ENCODE measurements around the gene C6orf132.

Gene C6orf132

DNA sequence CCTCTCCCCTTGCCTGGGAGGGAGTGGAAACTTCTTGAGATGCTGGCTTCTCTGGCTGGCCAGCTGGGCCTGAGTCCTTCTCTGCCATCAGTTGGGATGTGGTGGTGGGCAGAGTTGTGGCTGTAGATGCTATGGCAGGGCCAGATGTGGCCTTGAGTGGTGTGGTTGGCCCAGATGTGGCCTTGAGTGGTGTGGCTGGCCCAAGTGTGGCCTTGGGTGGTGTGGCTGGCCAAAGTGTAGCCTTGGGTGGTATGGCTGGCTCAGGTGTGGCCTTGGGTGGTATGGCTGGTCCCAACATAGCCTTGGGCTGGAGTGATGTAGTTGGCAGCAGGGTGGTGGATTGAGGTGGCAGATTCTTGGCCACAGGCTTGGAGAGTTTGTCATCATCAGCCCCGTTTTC, 36.7 kb downstream of the C6orf132 start:
- DNase-seq (ENCODE audit: low spot score) = no peak

DNA sequence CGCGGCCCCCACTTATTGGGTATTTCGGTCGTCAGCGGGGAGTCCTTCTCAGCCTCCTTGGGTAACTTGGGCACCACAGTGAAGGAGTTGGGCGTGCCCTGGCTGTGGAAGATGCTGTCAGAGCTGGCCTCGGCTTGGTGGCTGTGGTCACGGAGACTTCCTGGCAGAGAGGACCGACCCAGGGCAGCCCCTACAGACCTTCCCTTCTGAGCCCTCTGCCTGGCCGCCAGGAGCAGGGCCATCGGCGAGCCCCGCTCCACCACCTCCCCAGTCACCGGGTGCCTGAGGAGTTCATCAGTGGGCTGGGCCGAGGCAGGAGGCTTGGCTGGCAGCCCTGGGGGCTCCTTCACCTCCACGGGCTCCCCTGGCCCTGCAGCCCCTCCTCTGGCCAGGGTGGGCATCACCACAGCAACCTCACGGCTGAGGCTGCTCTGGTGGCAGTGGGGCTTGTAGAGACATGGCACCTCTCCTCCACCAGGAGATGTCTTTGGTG, 37.2 kb downstream of the C6orf132 start:
- no peak for DNase-seq (ENCODE audit: low spot score)

- DNase-seq (ENCODE audit: low spot score) = no peak
These were observed 37.7 kb downstream of the C6orf132 start for GRCh38 chr6:42104804-42105125.

DNA sequence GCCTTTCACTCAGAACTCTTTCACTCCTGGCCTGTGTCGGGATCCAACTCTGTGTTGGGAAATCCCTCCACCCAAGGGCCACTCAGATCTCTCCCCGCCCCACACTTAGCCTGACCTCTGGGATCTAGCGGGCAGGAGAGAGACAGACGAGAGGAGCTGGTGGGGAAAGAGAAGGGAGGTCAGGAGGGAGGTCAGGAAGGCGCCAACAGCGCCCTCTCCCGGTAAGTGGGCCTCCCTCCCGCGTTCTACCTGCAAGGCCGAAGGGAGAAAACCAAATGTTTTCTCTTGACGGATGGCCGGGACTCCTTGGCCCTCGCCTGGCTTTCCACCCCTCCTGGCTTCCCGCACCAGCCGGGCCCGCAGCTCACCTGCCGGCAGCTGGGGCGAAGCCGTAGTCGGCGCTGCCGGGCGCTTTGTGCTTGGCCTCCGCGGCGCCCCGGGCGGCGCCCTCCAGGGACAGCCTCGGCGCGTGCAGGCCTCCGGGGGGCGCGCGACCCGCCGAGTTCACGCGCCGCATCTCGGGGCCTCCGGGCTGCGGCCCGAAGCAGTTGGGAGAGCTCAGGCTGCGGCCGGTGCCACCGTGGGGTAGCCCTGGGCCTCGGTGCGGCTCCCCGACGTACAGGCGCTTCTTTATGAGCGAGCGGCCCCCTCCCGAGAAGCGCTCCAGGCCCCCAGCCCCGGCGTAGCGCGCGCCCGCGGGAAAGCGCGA, 38.2 kb downstream of the C6orf132 start:
- peak; percentile 55 for DNase-seq (ENCODE audit: low spot score)

DNA sequence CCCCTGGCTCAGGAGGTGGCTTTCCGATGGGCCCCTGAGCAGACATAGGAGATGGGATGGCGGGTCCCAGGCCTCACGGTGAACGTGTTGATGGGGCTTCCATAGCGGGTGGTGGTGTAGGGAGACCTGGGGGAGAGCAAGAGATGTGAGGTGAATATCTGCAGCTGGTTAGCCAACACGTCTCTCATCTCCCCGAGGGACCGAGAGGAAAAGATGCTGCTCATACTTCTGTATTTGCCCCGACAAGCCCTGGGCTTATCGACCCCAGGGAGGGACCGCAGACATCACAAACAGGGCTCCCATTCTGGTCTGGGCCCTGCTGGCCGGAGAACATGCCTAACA, 38.7 kb downstream of the C6orf132 start:
- no peak for DNase-seq (ENCODE audit: low spot score)

GRCh38 chr6:42103216-42103615, 39.2 kb downstream of the C6orf132 start:
- no peak for DNase-seq (ENCODE audit: low spot score)

GRCh38 chr6:42101186-42101657, 41.2 kb downstream of the C6orf132 start:
- DNase-seq (ENCODE audit: low spot score) = no peak

DNA sequence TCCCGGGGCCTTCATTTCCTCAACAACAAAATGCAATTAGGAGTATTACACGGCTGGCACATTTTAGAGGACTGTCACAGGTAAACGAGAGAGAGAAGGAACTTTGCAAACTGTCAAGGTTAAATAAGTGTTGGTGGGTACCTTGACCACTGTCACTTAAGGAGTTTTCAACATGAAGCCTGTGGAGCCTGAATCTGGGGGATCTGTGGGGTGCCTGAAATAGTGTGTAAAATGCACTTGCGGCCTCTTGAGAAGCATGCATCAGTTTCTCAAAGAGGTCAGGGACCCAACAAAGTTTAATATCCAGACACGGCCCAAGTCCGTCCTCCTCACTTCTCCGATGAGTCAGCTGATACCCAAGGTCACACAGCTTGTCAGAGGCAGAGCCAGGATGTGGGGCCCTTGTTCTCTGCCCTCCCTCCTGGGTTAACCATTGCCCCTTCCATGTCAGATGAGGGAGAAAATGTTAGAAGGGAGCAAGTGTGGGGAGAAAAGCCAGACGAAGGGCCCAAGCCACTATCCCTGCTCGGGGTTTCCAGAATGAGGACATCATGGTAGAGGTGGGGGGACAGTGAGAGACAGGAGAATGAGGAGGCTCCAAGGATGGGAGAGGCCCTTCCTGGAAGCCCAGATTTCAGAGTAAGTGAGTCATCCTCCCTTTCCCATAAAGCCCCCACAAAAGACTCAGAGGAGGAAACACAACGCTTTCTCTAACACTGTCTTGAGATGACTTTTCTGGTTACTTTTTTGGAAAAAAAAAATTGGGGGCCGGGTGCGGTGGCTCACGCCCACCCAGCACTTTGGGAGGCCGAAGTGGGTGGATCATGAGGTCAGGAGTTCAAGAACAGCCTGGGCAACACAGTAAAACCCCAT, 42.2 kb downstream of the C6orf132 start:
- DNase-seq (ENCODE audit: low spot score) = no peak

GRCh38 chr6:42099340-42100028, 42.9 kb downstream of the C6orf132 start:
- DNase-seq (ENCODE audit: low spot score) = no peak

DNA sequence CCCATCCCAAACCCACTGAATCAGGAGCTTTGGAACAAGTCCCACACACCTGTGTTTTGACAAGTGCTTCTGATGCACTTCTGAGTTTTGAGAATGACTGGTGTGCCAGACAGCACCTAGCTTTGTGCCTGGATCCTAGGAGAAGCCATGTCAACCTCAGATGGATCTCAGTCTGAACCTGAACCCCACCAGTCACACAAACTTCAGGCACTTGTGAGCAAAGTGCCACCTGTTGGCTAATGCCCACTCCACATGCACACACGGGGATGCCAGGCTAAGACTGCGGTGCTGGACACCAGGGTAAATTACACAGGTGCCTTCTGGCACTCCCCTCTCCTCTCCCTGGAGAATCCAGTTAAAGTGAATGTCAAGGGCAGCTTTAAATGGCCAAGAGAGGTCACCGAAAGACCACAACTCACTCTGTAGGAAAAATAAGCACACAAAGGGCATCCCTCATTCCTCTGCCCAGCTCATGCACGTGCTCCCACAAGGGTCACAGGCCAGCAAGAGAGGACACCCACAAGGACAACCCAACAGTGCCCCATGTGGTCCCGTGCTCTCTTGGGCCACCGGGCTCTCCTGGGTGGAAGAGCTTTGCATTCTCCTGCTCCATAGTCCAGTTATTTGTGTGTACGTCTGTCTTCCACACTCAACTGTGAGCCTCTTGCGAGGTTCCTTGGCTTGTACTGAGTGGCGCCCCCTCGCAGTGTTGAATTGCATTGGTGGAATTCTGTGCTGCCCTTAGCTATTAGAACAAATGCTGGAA, 46.5 kb downstream of the C6orf132 start:
- no peak for DNase-seq (ENCODE audit: low spot score)

DNA sequence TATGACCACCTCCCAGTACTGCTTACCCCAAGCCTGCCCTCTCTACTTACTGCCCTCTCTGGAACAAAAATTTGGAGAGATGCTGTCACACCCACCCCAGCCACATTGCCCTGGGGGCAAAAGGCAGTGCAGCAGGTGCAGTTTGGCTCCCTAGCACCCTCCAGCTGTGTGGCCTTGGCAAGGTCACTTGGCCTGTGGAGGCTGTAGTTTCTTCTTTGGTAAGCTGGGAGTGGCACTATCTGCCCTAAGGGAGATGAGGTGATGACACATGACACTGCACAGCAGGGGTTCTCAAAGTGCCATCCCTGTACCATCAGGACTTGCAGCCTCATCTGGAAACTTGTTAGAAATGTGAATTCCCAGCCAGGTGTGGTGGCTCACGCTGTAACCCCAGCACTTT, 47.3 kb downstream of the C6orf132 start:
- no peak for DNase-seq (ENCODE audit: low spot score)

- DNase-seq (ENCODE audit: low spot score) = no peak
These were observed 48.7 kb downstream of the C6orf132 start for GRCh38 chr6:42093582-42094329.

DNA sequence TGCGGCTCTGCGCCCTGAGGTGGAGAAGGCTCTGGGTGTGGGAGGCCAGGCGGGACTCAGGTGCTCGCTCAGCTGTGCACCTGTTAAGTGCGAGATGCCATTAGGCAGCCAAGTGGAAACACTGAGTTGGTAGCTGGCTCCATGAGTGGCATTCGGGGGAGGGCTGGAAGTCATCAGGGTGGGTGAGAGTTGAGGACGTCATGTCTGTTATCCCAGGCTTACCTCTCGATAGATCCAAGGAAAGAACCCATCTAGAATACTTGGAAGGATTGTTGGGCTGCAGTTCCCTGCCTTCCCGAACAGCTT, 50.7 kb downstream of the C6orf132 start:
- DNase-seq (ENCODE audit: low spot score) = no peak

DNA sequence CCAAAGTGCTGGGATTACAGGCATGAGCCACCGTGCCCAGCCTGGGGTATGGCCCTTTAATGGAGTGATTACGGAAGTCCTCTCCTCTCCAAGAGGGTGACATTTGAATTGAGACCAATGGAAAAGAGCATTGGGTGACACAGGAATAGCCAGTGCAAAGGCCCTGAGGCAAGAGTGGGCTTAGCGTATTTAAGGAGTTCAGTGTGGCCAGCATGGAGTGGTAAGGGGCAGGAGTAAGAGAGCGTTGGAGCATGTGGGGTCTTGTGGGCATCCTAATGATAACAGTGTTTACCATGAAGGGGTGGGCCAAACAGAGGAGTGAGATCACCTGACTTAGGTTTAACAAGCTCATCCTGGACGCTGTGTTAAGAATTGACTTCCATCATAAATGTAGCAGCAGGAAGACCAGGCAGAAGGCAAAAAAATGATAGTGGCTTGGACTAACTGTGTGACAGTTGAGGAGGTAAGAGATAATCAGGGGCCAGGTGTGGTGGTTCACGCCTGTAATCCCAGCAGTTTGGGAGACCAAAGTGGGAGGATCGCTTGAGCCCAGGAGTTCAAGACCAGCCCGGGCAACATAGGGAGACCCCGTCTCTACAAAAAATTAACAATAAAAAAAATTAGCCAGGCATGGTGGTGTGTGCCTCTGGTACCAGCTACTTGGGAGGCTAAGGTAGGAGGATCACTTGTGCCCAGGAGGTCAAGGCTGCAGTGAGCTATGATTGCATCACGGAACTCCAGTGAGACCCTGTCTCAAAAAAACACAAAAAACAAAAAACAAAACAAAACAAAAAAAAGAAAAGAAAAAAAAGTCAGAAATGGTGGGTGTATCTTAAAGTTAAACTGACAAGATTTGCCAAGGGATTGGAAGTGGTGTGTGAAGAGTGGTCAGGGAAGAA, 51.4 kb downstream of the C6orf132 start:
- no peak for DNase-seq (ENCODE audit: low spot score)

- no peak for DNase-seq (ENCODE audit: low spot score)
These were observed 54.3 kb downstream of the C6orf132 start for GRCh38 chr6:42088101-42088591.

DNA sequence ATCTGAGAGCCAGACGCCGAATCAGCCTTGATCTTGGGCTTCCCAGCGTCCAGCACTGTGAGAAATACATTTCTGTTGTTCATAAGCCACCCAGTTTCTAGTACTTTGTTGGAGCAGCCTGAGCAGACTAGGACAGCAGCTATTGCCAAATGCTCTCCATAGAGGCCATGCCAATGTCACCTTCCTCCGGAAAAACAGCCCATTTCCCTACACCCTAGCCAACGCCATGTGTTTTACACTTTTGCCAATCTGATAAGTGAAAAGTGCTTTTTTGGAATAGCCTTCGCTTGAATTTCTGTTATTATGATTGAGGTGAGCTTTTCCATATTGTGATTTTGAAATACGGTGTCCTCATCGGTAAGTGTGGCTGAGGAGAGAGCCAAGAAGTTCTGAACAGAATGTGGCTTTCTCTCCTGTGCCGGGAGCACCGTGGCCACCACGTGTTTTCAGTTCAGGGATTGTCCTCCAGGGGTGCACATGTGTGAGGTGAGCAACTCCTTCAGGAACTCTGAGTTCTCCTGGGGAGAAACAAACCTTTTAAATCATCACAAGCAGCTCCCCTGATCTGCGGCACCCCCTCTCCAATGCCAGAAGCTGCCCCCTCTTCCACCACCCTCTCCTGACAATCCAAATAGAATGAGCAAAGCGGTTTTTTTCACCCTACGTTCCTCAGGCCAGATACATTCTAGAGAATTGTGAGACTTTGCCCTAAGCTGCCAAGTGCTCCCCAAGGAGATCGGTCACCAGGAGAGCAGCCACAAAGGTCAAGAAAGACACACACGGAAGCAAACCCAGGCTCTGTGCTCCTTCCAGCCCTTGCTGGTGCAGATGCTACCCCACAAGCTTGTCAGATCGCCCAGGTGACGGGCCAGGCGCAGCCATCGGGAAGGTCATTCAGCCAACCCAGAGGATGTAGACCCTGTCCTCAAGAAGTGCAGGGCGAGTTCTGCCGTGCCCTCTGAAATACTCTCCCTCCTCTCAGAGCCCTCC, 56.1 kb downstream of the C6orf132 start:
- DNase-seq (ENCODE audit: low spot score) = no peak

DNA sequence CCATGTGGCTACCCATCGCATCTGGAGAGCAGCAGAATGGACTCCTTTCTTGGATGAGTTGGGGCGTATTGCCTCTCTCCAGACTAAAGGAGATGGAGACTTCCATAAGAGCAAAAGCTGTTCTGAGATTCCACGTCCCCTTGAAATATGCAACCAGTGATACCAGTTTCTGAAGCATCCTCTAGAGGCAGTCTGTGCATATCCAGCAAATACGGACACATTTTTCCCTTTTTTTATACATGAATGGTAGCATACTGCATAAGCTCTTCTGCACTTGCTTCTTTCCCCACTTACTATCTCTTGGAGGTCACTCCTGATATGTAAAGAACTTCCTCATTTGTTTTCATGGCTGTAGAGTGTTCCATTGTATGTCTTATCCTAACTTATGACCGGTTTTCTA, 57.5 kb downstream of the C6orf132 start:
- DNase-seq (ENCODE audit: low spot score) = no peak

GRCh38 chr6:42083530-42083929, 58.9 kb downstream of the C6orf132 start:
- no peak for DNase-seq (ENCODE audit: low spot score)

DNA sequence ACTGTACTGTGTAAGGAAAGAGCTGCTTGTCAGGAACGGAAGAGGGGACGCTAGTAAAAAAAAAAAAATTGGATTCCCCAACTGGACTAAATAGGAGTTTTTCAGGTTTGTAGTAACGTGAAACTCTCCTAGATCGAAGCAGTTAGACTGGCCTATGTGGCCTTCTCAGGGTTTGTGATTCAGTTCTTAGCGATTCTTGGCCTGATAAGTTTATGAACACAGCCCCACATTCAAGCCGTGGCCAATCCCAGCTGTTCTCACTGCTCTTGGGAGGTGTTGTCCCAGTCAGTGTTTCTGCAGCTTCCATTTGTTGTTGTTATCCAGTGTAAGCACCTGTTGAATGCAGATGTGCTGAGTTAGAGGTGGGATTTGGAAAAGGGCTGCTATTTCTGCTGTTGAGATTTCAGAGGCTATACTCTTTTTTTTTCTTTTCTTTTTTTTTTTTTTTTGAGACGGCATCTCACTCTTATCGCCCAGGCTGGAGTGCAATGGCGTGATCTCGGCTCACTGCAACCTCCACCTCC, 62.4 kb downstream of the C6orf132 start:
- no peak for DNase-seq (ENCODE audit: low spot score)

Data from D341Med (cell line).